C4-2B (cell line): ENCODE measurements around the gene HECW1.

ENCODE experiments used
- H3K27ac ChIP-seq: fragments of 450-650 bp; 2 replicates; pipeline ENCODE4 v1.5.1; 2017
- CTCF ChIP-seq: fragments of 450-650 bp; conservative IDR thresholded peaks from 2 replicates; pipeline ENCODE4 v1.5.1; 2017; ENCODE audit warnings: mild to moderate bottlenecking
- ZFX ChIP-seq: fragments of 450-650 bp; IDR thresholded peaks from 2 replicates; pipeline ENCODE4 v1.6.1; 2017

Gene HECW1

GRCh38 chr7:43283706-43284105, 171.3 kb downstream of the HECW1 start:
- H3K27ac ChIP-seq: no peak overlapping the region
- TF ChIP-seq CTCF: no peak
- TF ChIP-seq ZFX: no peak

- no peak overlapping the region for H3K27ac ChIP-seq
- TF ChIP-seq ZFX (no peak), CTCF (no peak)
Observed at GRCh38 chr7:43289826-43290225, 177.4 kb downstream of the HECW1 start.

GRCh38 chr7:43290978-43291377, 178.5 kb downstream of the HECW1 start:
- TF ChIP-seq CTCF (no peak), ZFX (no peak)
- H3K27ac ChIP-seq: no peak overlapping the region

- TF ChIP-seq CTCF: no peak
- no peak for TF ChIP-seq ZFX
- H3K27ac ChIP-seq: no peak overlapping the region
Observed at GRCh38 chr7:43291789-43292188, 179.3 kb downstream of the HECW1 start.

- TF ChIP-seq ZFX: no peak
- no peak for TF ChIP-seq CTCF
- H3K27ac ChIP-seq: no peak overlapping the region
Observed at GRCh38 chr7:43292384-43292783, 179.9 kb downstream of the HECW1 start.

GRCh38 chr7:43294080-43294630, 181.7 kb downstream of the HECW1 start:
- no peak overlapping the region for H3K27ac ChIP-seq
- TF ChIP-seq CTCF: no peak
- TF ChIP-seq ZFX: no peak

GRCh38 chr7:43295429-43295828, 183.0 kb downstream of the HECW1 start:
- no peak overlapping the region for H3K27ac ChIP-seq
- TF ChIP-seq CTCF: no peak
